ENCODE data around the gene HPRT1.

- TF ChIP-seq CTCF (optimal IDR thresholded peaks at IDR 0.05 in 1 of 3, IDR thresholded peaks at IDR 0.05 in 1 of 3, conservative IDR thresholded peaks at IDR 0.05 in 1 of 3; ENCODE audit: extremely low read depth in 1 of 3, insufficient read depth in 2 of 3, low read length in 3 of 3), result no peak
- no peak for TF ChIP-seq EZH2 (IDR thresholded peaks at IDR 0.05; ENCODE audit: low read length)
These were observed 876 bp downstream of the HPRT1 start for GRCh38 chrX:134460862-134461220.
